ENCODE measurements around the gene LRMDA.

GRCh38 chr10:75414527-75414926, 16.9 kb upstream of the LRMDA start:
- TF ChIP-seq, protein P1, sequence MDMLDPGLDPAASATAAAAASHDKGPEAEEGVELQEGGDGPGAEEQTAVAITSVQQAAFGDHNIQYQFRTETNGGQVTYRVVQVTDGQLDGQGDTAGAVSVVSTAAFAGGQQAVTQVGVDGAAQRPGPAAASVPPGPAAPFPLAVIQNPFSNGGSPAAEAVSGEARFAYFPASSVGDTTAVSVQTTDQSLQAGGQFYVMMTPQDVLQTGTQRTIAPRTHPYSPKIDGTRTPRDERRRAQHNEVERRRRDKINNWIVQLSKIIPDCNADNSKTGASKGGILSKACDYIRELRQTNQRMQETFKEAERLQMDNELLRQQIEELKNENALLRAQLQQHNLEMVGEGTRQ (IDR thresholded peaks at IDR 0.05), result no peak
- TF ChIP-seq POLR2AphosphoS2 (conservative IDR thresholded peaks at IDR 0.05; ENCODE audit: low read length) (no peak), SMC3 (IDR thresholded peaks at IDR 0.05) (no peak), CHD2 (IDR thresholded peaks at IDR 0.05; ENCODE audit: low read length, partially characterized antibody) (no peak), POLR2A (IDR thresholded peaks at IDR 0.05; ENCODE audit: low read length) (no peak), ZFP36 (IDR thresholded peaks at IDR 0.05; ENCODE audit: borderline replicate concordance, partially characterized antibody) (no peak), EP300 (IDR thresholded peaks at IDR 0.05) (no peak), NFE2L2 (conservative IDR thresholded peaks at IDR 0.05; ENCODE audit: low read length) (no peak), MAFK (IDR thresholded peaks at IDR 0.05; ENCODE audit: partially characterized antibody) (no peak), JUN (IDR thresholded peaks at IDR 0.05) (no peak), RFX5 (IDR thresholded peaks at IDR 0.05) (no peak), MYC (IDR thresholded peaks at IDR 0.05; ENCODE audit: borderline replicate concordance, low read length) (no peak)
- TF ChIP-seq, protein P2, sequence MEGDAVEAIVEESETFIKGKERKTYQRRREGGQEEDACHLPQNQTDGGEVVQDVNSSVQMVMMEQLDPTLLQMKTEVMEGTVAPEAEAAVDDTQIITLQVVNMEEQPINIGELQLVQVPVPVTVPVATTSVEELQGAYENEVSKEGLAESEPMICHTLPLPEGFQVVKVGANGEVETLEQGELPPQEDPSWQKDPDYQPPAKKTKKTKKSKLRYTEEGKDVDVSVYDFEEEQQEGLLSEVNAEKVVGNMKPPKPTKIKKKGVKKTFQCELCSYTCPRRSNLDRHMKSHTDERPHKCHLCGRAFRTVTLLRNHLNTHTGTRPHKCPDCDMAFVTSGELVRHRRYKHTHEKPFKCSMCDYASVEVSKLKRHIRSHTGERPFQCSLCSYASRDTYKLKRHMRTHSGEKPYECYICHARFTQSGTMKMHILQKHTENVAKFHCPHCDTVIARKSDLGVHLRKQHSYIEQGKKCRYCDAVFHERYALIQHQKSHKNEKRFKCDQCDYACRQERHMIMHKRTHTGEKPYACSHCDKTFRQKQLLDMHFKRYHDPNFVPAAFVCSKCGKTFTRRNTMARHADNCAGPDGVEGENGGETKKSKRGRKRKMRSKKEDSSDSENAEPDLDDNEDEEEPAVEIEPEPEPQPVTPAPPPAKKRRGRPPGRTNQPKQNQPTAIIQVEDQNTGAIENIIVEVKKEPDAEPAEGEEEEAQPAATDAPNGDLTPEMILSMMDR (IDR thresholded peaks at IDR 0.05), result no peak
- TF ChIP-seq, protein P3, sequence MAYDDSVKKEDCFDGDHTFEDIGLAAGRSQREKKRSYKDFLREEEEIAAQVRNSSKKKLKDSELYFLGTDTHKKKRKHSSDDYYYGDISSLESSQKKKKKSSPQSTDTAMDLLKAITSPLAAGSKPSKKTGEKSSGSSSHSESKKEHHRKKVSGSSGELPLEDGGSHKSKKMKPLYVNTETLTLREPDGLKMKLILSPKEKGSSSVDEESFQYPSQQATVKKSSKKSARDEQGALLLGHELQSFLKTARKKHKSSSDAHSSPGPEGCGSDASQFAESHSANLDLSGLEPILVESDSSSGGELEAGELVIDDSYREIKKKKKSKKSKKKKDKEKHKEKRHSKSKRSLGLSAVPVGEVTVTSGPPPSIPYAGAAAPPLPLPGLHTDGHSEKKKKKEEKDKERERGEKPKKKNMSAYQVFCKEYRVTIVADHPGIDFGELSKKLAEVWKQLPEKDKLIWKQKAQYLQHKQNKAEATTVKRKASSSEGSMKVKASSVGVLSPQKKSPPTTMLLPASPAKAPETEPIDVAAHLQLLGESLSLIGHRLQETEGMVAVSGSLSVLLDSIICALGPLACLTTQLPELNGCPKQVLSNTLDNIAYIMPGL (CRISPR knock-in tag; IDR thresholded peaks at IDR 0.05; ENCODE audit: borderline replicate concordance), result no peak

All from A549 (cell line).